Measurements from ENCODE around the gene FOXN3. TPM values are rescaled to one million over a fixed set of nuclear protein-coding genes. Genes with fewer than 3 reads are reported as not detected.

Gene FOXN3
- total and polyA plus RNA-seq, 8 donors = 8.8 to 58.0 (median 31.7) TPM

DNA sequence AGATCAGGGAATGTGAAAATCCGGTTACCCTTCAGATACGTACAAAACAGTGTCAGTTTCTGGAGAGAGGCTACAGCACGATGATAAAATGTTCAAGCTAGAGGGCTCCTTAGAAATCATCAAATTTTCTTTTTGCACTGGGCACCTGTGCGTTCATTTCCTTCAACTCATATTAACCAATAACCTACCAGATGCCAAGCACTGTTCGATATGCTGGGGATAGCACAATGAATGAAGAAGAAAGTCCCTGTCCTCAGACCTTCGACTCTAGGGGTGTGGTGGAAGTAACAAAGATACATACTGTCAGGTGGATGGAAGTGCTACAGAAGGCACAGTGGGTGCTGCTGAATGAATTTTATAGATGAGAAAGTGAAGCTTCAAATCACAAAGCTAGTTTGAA is 172.3 kb downstream of the FOXN3 start:
- TF ChIP-seq, protein P1, sequence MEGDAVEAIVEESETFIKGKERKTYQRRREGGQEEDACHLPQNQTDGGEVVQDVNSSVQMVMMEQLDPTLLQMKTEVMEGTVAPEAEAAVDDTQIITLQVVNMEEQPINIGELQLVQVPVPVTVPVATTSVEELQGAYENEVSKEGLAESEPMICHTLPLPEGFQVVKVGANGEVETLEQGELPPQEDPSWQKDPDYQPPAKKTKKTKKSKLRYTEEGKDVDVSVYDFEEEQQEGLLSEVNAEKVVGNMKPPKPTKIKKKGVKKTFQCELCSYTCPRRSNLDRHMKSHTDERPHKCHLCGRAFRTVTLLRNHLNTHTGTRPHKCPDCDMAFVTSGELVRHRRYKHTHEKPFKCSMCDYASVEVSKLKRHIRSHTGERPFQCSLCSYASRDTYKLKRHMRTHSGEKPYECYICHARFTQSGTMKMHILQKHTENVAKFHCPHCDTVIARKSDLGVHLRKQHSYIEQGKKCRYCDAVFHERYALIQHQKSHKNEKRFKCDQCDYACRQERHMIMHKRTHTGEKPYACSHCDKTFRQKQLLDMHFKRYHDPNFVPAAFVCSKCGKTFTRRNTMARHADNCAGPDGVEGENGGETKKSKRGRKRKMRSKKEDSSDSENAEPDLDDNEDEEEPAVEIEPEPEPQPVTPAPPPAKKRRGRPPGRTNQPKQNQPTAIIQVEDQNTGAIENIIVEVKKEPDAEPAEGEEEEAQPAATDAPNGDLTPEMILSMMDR (IDR thresholded peaks at IDR 0.05) = no peak
- H3K27me3 ChIP-seq = no peaks in the 10 kb centered on the region
- ATAC-seq (no peak), FAIRE-seq (no peak), DNase-seq (no peak)
- no peaks in the 10 kb centered on the region for H3K4me1 ChIP-seq
- H3K27ac ChIP-seq = no peak overlapping the region
- no peaks in the 10 kb centered on the region for H3K36me3 ChIP-seq
- H3K4me3 ChIP-seq = no peak overlapping the region
- 94 to 95% methylated on average over 6 of the region's 6 CpGs for WGBS, 2 donors
- H3K9me3 ChIP-seq = no peaks in the 10 kb centered on the region
- intact Hi-C loops (cut with DNase I) = no loop called here

DNA sequence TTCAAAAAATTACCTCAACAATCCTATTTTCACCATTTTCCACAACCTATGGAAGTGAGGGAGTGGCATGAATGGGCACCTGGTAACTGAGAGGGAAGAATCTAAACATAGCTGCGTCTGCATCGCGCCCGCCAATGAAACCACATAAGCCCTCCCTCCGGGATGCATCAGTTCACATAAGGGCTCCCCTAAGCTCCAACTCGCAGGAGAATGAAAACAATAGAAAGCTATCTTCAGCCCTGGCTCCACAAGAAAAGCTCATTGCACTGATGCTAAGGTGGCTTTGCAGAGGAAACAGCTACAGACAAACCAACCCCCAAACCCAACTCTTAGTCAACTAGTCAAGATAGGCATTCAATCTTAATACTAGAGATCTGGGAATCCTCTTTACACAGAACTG is 173.3 kb downstream of the FOXN3 start:
- no peaks in the 10 kb centered on the region for H3K36me3 ChIP-seq
- no peak for ATAC-seq
- H3K9me3 ChIP-seq = no peaks in the 10 kb centered on the region
- WGBS, 2 donors = 94 to 95% methylated on average over 6 of the region's 6 CpGs
- no peak overlapping the region for H3K27ac ChIP-seq
- no peak for DNase-seq
- H3K4me3 ChIP-seq = no peak overlapping the region
- no peak for FAIRE-seq
- intact Hi-C loops (cut with DNase I) = no loop called here
- no peaks in the 10 kb centered on the region for H3K4me1 ChIP-seq
- TF ChIP-seq, protein P1 (IDR thresholded peaks at IDR 0.05) = no peak
- H3K27me3 ChIP-seq = no peaks in the 10 kb centered on the region

DNA sequence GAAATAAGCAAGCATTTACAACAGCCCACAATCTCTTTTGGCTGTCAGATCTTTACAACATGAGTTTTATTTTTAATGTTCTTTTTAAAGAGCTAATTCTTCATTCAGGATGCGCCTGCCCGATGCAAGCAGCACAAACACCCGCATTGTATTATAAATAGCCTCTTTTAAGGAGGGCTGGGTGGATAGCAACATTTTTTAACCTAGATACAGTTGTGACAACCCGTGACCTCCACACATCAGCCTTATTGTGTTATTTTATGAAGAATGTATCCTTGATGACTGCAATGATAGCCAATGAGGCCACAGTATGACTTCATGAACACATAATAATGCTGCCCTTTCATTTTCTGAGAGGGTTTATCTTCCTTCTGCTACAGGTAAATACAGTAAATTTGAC is 173.7 kb downstream of the FOXN3 start:
- ATAC-seq = no peak

DNA sequence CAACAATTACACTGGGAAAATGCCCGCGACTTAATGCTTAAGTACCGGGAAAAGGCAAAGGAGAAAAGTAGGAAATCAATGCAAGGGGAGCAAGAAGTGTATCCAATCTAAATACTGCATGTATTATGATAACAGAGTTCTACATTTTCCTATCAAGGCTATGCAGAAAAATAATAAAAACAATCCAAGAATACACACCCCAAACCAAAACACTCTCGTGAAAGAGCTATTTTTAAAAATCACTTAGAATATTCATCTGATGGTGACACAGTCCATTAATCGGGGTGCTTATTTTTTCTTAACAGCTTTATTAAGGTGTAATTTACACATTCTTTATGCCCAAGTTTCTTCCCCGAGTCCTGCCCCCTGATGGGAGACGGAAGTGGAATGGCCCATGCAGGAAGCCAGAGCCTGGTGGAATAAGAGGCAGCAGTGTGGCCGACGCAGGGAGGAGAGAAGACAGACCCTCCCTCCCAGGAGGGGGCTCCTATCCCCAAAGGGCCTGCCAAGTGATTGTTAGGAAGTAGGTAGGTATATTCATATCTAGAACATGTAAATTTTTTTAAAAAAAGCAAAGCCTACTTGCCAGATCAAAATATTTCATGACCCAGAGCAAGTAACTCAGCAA is 174.3 kb downstream of the FOXN3 start:
- no peak for DNase-seq
- TF ChIP-seq, protein P1 (IDR thresholded peaks at IDR 0.05) = no peak
- no peaks in the 10 kb centered on the region for H3K4me1 ChIP-seq
- no peaks in the 10 kb centered on the region for H3K27me3 ChIP-seq
- no peak overlapping the region for H3K4me3 ChIP-seq
- ATAC-seq = no peak
- no peak overlapping the region for H3K27ac ChIP-seq
- intact Hi-C loops (cut with DNase I) = no loop called here
- H3K9me3 ChIP-seq = no peaks in the 10 kb centered on the region
- no peaks in the 10 kb centered on the region for H3K36me3 ChIP-seq
- no peak for FAIRE-seq
- WGBS, 2 donors = 81 to 89% methylated on average over 9 of the region's 9 CpGs

More for the DNA sequence above, 173.7 kb downstream of the FOXN3 start:
- no peaks in the 10 kb centered on the region for H3K4me1 ChIP-seq
- H3K27me3 ChIP-seq = no peaks in the 10 kb centered on the region
- WGBS, 2 donors = 71 to 74% methylated on average over 4 of the region's 4 CpGs
- no peak overlapping the region for H3K27ac ChIP-seq
- DNase-seq = no peak
- no peaks in the 10 kb centered on the region for H3K9me3 ChIP-seq
- no peak for FAIRE-seq
- no peaks in the 10 kb centered on the region for H3K36me3 ChIP-seq
- TF ChIP-seq, protein P1 (IDR thresholded peaks at IDR 0.05) = no peak
- intact Hi-C loops (cut with DNase I) = no loop called here
- H3K4me3 ChIP-seq = no peak overlapping the region

DNA sequence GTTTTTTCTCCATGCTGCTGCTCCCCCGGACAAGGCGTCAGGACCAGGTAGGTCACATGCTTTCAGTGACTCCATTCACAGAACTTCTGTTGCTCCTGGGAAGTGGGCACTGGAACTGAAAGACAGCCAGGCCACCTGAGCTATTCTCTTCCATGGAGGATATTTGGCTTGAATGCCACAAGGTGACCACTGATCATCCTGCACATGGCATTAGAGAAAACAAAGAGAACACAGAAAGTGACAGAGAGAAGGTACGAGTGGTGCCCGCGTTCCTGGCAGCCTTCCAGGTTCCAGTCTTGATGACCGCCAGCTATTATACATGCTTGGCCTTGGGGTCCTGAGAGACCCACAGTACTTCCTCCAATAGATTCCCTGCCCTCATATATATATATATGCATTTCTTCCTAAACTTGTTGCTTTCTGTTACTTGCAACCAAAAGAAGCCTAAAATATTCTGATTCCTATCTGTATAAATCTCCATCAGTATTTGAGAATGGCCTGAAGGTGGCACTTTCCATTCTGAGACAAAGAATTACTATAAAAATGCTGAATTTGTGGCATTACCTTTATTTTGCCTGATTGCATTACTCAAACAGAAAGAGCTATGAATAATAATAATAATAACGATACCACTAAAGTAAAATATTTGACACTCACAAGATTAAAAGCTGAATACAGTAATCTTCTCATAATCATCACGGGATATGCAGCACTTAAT is 174.9 kb downstream of the FOXN3 start:
- no peaks in the 10 kb centered on the region for H3K9me3 ChIP-seq
- WGBS, 2 donors = 76 to 84% methylated on average over 8 of the region's 8 CpGs
- no peaks in the 10 kb centered on the region for H3K4me1 ChIP-seq
- TF ChIP-seq, protein P1 (IDR thresholded peaks at IDR 0.05) = no peak
- DNase-seq = no peak
- intact Hi-C loops (cut with DNase I) = no loop called here
- no peak overlapping the region for H3K4me3 ChIP-seq
- ATAC-seq = no peak
- no peak overlapping the region for H3K27ac ChIP-seq
- no peaks in the 10 kb centered on the region for H3K27me3 ChIP-seq
- no peak for FAIRE-seq
- no peaks in the 10 kb centered on the region for H3K36me3 ChIP-seq

Data from pancreas (tissue), 10 donors.